ENCODE data around the gene CCT8.

GRCh38 chr21:29121759-29122158, 48.3 kb upstream of the CCT8 start:
- no peak for TF ChIP-seq CTCF (IDR thresholded peaks at IDR 0.05)
- no peak for TF ChIP-seq POLR2A (IDR thresholded peaks at IDR 0.05)

Measured in tibial nerve (tissue), 3 donors.